ENCODE measurements around the gene EPHB4.

GRCh38 chr7:100867040-100867775, 39.9 kb upstream of the EPHB4 start, which contains the start of gene TRIP6:
- TF ChIP-seq CTCF (conservative IDR thresholded peaks at IDR 0.05; ENCODE audit: low read depth in 2 of 2), result no peak
- TF ChIP-seq POLR2AphosphoS5 (IDR thresholded peaks at IDR 0.05; ENCODE audit: low read depth), result no peak; the same call in none of the 2 replicates
- TF ChIP-seq EZH2 (IDR thresholded peaks at IDR 0.05; ENCODE audit: low read depth, unreplicated experiment), result no peak
- peak; percentile 78; the same call in 1 of the 2 replicates for TF ChIP-seq ZNF114 (CRISPR knock-in tag; IDR thresholded peaks at IDR 0.05)

Measured in GM23338 (cell line).